GM23338 (cell line): ENCODE results near the gene SREBF2. TPM values are rescaled to one million over a fixed set of nuclear protein-coding genes. Genes with fewer than 3 reads are reported as not detected.

ENCODE experiments used
- ATAC-seq: fragments of 200-7000 bp; cut with Tn5 transposase; 3 replicates; pipeline ENCODE4 v1.9.1; 2020
- DNase-seq: peaks from one replicate; pipeline ENCODE4 v3.0.0-alpha.2; 2015; ENCODE audit warnings: low spot score
- H2AFZ ChIP-seq: fragments of 200-600 bp; sonication (generic); 2 replicates; pipeline ENCODE4 v1.8.0; 2016; ENCODE audit warnings: antibody characterized with exemption, mild to moderate bottlenecking, moderate library complexity
- H3F3A ChIP-seq: fragments of 200-600 bp; sonication (generic); replicated peaks from 2 replicates; pipeline ENCODE4 v1.8.0; 2017; ENCODE audit warnings: antibody characterized with exemption, mixed run types, low read depth
- H3K27ac ChIP-seq: fragments of 200-600 bp; sonication (generic); 2 replicates; pipeline ENCODE4 v1.6.1; 2016; ENCODE audit warnings: low read depth
- H3K27me3 ChIP-seq: fragments of 200-600 bp; sonication (generic); 2 replicates; pipeline ENCODE4 v1.8.0; 2016; ENCODE audit warnings: mild to moderate bottlenecking, mixed run types, moderate library complexity; ENCODE audit not compliant: insufficient read depth
- H3K36me3 ChIP-seq: fragments of 200-600 bp; sonication (generic); 2 replicates; pipeline ENCODE4 v1.8.0; 2016; ENCODE audit warnings: mild to moderate bottlenecking; ENCODE audit not compliant: insufficient read depth
- H3K4me1 ChIP-seq: fragments of 200-600 bp; sonication (generic); 2 replicates; pipeline ENCODE4 v1.8.0; 2016; ENCODE audit warnings: mild to moderate bottlenecking, moderate library complexity; ENCODE audit not compliant: insufficient read depth
- H3K4me2 ChIP-seq: fragments of 200-600 bp; sonication (generic); 2 replicates; pipeline ENCODE4 v1.7.1; 2017; ENCODE audit warnings: mixed run types
- H3K4me3 ChIP-seq: fragments of 200-600 bp; sonication (generic); 2 replicates; pipeline ENCODE4 v1.6.1; 2016; ENCODE audit warnings: mixed run types
- H3K79me2 ChIP-seq: fragments of 200-600 bp; sonication (generic); replicated peaks from 2 replicates; pipeline ENCODE4 v1.8.0; 2017; ENCODE audit warnings: mild to moderate bottlenecking; ENCODE audit not compliant: insufficient read depth
- H3K9me2 ChIP-seq: fragments of 200-600 bp; sonication (generic); 2 replicates; pipeline ENCODE4 v1.8.0; 2017; ENCODE audit not compliant: insufficient read depth
- H4K20me1 ChIP-seq: fragments of 200-600 bp; sonication (generic); replicated peaks from 2 replicates; pipeline ENCODE4 v1.8.0; 2017; ENCODE audit warnings: mild to moderate bottlenecking; ENCODE audit not compliant: insufficient read depth
- H3K27ac Mint-ChIP-seq: 2 replicates; pipeline ENCODE4 v1.8.0; 2020; ENCODE audit warnings: inconsistent platforms, mild to moderate bottlenecking, moderate library complexity, mixed read lengths
- H3K27me3 Mint-ChIP-seq: 3 replicates; pipeline ENCODE4 v1.8.0; 2022; ENCODE audit warnings: low read depth, mild to moderate bottlenecking, moderate library complexity, mixed read lengths, inconsistent platforms; ENCODE audit not compliant: insufficient read depth, poor library complexity
- H3K36me3 Mint-ChIP-seq: 3 replicates; pipeline ENCODE4 v1.8.0; 2021; ENCODE audit warnings: low read depth, mild to moderate bottlenecking, inconsistent platforms, moderate library complexity, mixed read lengths
- H3K4me1 Mint-ChIP-seq: 3 replicates; pipeline ENCODE4 v1.8.0; 2020; ENCODE audit warnings: mild to moderate bottlenecking, inconsistent platforms, mixed read lengths
- H3K4me3 Mint-ChIP-seq: 3 replicates; pipeline ENCODE4 v1.8.0; 2021; ENCODE audit warnings: moderate library complexity, mild to moderate bottlenecking, inconsistent platforms, mixed read lengths
- H3K9me3 Mint-ChIP-seq: 3 replicates; pipeline ENCODE4 v1.8.0; 2020; ENCODE audit warnings: moderate library complexity, mild to moderate bottlenecking, inconsistent platforms, mixed read lengths
- CREB1 ChIP-seq: fragments of 250-450 bp; sonication (Bioruptor Pico); IDR thresholded peaks from 2 replicates; pipeline ENCODE4 v1.5.0; 2020; ENCODE audit warnings: low read depth, mild to moderate bottlenecking, moderate library complexity
- EZH2phosphoT487 ChIP-seq: fragments of 200-600 bp; sonication (generic); IDR thresholded peaks from one replicate; pipeline ENCODE4 v1.8.1; 2018; ENCODE audit warnings: antibody characterized with exemption; ENCODE audit not compliant: unreplicated experiment
- POLR2AphosphoS5 ChIP-seq: IDR thresholded peaks from 2 replicates; pipeline ENCODE4 v1.6.1; 2016; ENCODE audit warnings: antibody characterized with exemption, low read depth
- STAT1 ChIP-seq: IDR thresholded peaks from one replicate; pipeline ENCODE4 v1.6.1; 2016; ENCODE audit warnings: antibody characterized with exemption; ENCODE audit not compliant: unreplicated experiment
- ZNF114 ChIP-seq: fragments of 250-450 bp; sonication (Bioruptor Pico); IDR thresholded peaks from 2 replicates; pipeline ENCODE4 v1.5.0; 2020; ENCODE audit warnings: mild to moderate bottlenecking, moderate library complexity
- polyA plus RNA-seq: library from polyadenylated mRNA; unstranded; fragments of >200 nt; fragmentation: Nextera tagmentation; extraction: Ambion mirVana; gene quantifications from 2 replicates; pipeline ENCODE4 v1.2.1, GENCODE V29; 2016
- total RNA-seq: library from RNA; depleted of rRNA; stranded (reverse); fragments of >200 nt; shearing (Covaris generic); gene quantifications from 2 replicates; pipeline ENCODE4 v1.2.3, GENCODE V29; 2014
- TF ChIP-seq, protein P1 (sequence below): fragments of 250-450 bp; sonication (Bioruptor Pico); IDR thresholded peaks from 2 replicates; pipeline ENCODE4 v1.5.0; 2020; ENCODE audit warnings: mild to moderate bottlenecking, moderate library complexity

The SREBF2 gene
- total and polyA plus RNA-seq, 2 experiments from 2014 or later, result 48.7 to 163 TPM

DNA sequence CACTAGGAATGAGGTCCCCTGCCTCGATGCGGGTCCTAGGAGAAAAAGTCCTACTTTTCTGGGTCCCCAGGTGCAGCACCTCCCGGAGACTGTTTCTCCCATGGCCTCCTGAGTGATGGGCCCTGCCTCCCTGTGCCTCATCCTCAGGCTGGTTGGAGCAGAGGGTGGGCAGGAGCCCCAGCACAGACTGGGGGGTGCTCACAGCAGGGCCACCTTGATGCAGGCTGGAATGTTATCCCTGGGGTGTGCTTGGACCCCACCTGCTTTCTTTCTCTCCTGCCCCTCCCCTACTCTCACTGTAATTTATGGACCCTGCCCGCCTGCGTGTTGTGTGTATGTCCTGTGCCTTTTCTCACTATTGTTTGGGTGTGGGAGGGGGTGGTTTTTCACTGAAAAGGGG, 73.9 kb downstream of the SREBF2 start:
- H3K27ac Mint-ChIP-seq, result no peak overlapping the region
- Histone ChIP-seq H3K79me2 (no peaks in the 10 kb centered on the region), H3K27me3 (peaks cover 36% of the 10 kb centered on the region), H4K20me1 (peaks cover 5% of the 10 kb centered on the region), H3K9me2 (no peaks in the 10 kb centered on the region), H3K4me1 (peaks cover 8% of the 10 kb centered on the region; the same call in 1 of the 2 replicates), H3K4me3 (no peak overlapping the region), H3K36me3 (no peaks in the 10 kb centered on the region), H2AFZ (no peak overlapping the region), H3F3A (peaks cover 20% of the 10 kb centered on the region), H3K27ac (no peak overlapping the region), H3K4me2 (no peak overlapping the region)
- peaks cover 42% of the 10 kb centered on the region for H3K27me3 Mint-ChIP-seq
- no peak for TF ChIP-seq ZNF114
- H3K9me3 Mint-ChIP-seq, result peaks cover 6% of the 10 kb centered on the region
- H3K36me3 Mint-ChIP-seq, result peaks cover 24% of the 10 kb centered on the region
- no peak overlapping the region for H3K4me3 Mint-ChIP-seq
- no peak for DNase-seq
- no peak for ATAC-seq
- H3K4me1 Mint-ChIP-seq, result peaks cover 12% of the 10 kb centered on the region; the same call in 2 of the 3 replicates

- H3K36me3 ChIP-seq, result no peaks in the 10 kb centered on the region
- DNase-seq (peak; percentile 7), ATAC-seq (no peak)
- peaks cover 12% of the 10 kb centered on the region; the same call in 2 of the 3 replicates for H3K4me1 Mint-ChIP-seq
- H3K79me2 ChIP-seq, result no peaks in the 10 kb centered on the region
- peaks cover 5% of the 10 kb centered on the region for H4K20me1 ChIP-seq
- H3K9me2 ChIP-seq, result no peaks in the 10 kb centered on the region
- H3K27ac ChIP-seq, result no peak overlapping the region
- peaks cover 50% of the 10 kb centered on the region for H3K27me3 Mint-ChIP-seq
- H3K9me3 Mint-ChIP-seq, result peaks cover 6% of the 10 kb centered on the region
- H3K4me3 ChIP-seq, result no peak overlapping the region
- peaks cover 17% of the 10 kb centered on the region for H3K36me3 Mint-ChIP-seq
- no peak for TF ChIP-seq CREB1 (CRISPR knock-in tag)
- TF ChIP-seq POLR2AphosphoS5, result peak; percentile 38; the same call in 1 of the 2 replicates
- TF ChIP-seq STAT1, result no peak
- H3K27me3 ChIP-seq, result peaks cover 45% of the 10 kb centered on the region
- no peak overlapping the region for H2AFZ ChIP-seq
- H3F3A ChIP-seq, result peaks cover 20% of the 10 kb centered on the region
- H3K4me1 ChIP-seq, result peaks cover 8% of the 10 kb centered on the region; the same call in 1 of the 2 replicates
- no peak overlapping the region for H3K27ac Mint-ChIP-seq
- no peak overlapping the region for H3K4me3 Mint-ChIP-seq
- no peak overlapping the region for H3K4me2 ChIP-seq
These were observed 74.8 kb downstream of the SREBF2 start for GRCh38 chr22:41907436-41908401.

- Mint-ChIP-seq H3K4me1 (peaks cover 12% of the 10 kb centered on the region; the same call in 2 of the 3 replicates), H3K27me3 (peaks cover 59% of the 10 kb centered on the region), H3K27ac (no peak overlapping the region), H3K9me3 (peaks cover 6% of the 10 kb centered on the region), H3K36me3 (peaks cover 13% of the 10 kb centered on the region), H3K4me3 (no peak overlapping the region; the same call in 2 of the 3 replicates)
- DNase-seq, result peak; percentile 52
- Histone ChIP-seq H3K4me3 (no peak overlapping the region), H3K36me3 (no peaks in the 10 kb centered on the region), H4K20me1 (peaks cover 5% of the 10 kb centered on the region), H3K79me2 (no peaks in the 10 kb centered on the region), H3K27ac (no peak overlapping the region), H2AFZ (no peak overlapping the region), H3K27me3 (peaks cover 55% of the 10 kb centered on the region), H3F3A (peaks cover 20% of the 10 kb centered on the region), H3K4me1 (peaks cover 8% of the 10 kb centered on the region; the same call in 1 of the 2 replicates), H3K4me2 (no peak overlapping the region; the same call in 1 of the 2 replicates), H3K9me2 (no peaks in the 10 kb centered on the region)
- peak; percentile 5 for ATAC-seq
- no peak for TF ChIP-seq EZH2phosphoT487
- TF ChIP-seq, protein P1, sequence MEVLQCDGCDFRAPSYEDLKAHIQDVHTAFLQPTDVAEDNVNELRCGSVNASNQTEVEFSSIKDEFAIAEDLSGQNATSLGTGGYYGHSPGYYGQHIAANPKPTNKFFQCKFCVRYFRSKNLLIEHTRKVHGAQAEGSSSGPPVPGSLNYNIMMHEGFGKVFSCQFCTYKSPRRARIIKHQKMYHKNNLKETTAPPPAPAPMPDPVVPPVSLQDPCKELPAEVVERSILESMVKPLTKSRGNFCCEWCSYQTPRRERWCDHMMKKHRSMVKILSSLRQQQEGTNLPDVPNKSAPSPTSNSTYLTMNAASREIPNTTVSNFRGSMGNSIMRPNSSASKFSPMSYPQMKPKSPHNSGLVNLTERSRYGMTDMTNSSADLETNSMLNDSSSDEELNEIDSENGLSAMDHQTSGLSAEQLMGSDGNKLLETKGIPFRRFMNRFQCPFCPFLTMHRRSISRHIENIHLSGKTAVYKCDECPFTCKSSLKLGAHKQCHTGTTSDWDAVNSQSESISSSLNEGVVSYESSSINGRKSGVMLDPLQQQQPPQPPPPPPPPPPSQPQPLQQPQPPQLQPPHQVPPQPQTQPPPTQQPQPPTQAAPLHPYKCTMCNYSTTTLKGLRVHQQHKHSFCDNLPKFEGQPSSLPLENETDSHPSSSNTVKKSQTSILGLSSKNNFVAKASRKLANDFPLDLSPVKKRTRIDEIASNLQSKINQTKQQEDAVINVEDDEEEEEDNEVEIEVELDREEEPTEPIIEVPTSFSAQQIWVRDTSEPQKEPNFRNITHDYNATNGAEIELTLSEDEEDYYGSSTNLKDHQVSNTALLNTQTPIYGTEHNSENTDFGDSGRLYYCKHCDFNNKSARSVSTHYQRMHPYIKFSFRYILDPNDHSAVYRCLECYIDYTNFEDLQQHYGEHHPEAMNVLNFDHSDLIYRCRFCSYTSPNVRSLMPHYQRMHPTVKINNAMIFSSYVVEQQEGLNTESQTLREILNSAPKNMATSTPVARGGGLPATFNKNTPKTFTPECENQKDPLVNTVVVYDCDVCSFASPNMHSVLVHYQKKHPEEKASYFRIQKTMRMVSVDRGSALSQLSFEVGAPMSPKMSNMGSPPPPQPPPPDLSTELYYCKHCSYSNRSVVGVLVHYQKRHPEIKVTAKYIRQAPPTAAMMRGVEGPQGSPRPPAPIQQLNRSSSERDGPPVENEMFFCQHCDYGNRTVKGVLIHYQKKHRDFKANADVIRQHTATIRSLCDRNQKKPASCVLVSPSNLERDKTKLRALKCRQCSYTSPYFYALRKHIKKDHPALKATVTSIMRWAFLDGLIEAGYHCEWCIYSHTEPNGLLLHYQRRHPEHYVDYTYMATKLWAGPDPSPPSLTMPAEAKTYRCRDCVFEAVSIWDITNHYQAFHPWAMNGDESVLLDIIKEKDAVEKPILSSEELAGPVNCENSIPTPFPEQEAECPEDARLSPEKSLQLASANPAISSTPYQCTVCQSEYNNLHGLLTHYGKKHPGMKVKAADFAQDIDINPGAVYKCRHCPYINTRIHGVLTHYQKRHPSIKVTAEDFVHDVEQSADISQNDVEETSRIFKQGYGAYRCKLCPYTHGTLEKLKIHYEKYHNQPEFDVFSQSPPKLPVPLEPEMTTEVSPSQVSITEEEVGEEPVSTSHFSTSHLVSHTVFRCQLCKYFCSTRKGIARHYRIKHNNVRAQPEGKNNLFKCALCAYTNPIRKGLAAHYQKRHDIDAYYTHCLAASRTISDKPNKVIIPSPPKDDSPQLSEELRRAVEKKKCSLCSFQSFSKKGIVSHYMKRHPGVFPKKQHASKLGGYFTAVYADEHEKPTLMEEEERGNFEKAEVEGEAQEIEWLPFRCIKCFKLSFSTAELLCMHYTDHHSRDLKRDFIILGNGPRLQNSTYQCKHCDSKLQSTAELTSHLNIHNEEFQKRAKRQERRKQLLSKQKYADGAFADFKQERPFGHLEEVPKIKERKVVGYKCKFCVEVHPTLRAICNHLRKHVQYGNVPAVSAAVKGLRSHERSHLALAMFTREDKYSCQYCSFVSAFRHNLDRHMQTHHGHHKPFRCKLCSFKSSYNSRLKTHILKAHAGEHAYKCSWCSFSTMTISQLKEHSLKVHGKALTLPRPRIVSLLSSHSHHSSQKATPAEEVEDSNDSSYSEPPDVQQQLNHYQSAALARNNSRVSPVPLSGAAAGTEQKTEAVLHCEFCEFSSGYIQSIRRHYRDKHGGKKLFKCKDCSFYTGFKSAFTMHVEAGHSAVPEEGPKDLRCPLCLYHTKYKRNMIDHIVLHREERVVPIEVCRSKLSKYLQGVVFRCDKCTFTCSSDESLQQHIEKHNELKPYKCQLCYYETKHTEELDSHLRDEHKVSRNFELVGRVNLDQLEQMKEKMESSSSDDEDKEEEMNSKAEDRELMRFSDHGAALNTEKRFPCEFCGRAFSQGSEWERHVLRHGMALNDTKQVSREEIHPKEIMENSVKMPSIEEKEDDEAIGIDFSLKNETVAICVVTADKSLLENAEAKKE (CRISPR knock-in tag), result no peak
These were observed 75.8 kb downstream of the SREBF2 start for GRCh38 chr22:41908411-41909309.
